Epithelial cell of prostate (primary cell): Measurements from ENCODE around the gene PLEKHA5.
"Not testable (repeated sequence)": the region's sequence is repeated elsewhere in the genome, so short reads cannot be mapped to it uniquely, and the experiment has no call there.

Source experiments
- DNase-seq: peaks from one replicate; pipeline ENCODE4 v3.0.0-alpha.2; 2011; ENCODE audit warnings: low read depth, low spot score
- H3K27ac ChIP-seq: fragments of 450-650 bp; 2 replicates; pipeline ENCODE4 v1.5.1; 2017; ENCODE audit warnings: mild to moderate bottlenecking

PLEKHA5 gene

GRCh38 chr12:19394385-19394784 is 264.9 kb downstream of the PLEKHA5 start:
- no peak overlapping the region for H3K27ac ChIP-seq
- no peak for DNase-seq

- peak; percentile 70 for DNase-seq
Measured at GRCh38 chr12:19397534-19397933, 268.0 kb downstream of the PLEKHA5 start.

GRCh38 chr12:19398376-19399363 is 269.1 kb downstream of the PLEKHA5 start:
- no peak for DNase-seq
- peak overlapping the region; percentile 33 for H3K27ac ChIP-seq

More at GRCh38 chr12:19397534-19397933, 268.0 kb downstream of the PLEKHA5 start:
- peak overlapping the region; percentile 33 for H3K27ac ChIP-seq

GRCh38 chr12:19400649-19401285 is 271.2 kb downstream of the PLEKHA5 start:
- not testable (repeated sequence) for DNase-seq
- H3K27ac ChIP-seq: peak overlapping the region; percentile 48

DNA sequence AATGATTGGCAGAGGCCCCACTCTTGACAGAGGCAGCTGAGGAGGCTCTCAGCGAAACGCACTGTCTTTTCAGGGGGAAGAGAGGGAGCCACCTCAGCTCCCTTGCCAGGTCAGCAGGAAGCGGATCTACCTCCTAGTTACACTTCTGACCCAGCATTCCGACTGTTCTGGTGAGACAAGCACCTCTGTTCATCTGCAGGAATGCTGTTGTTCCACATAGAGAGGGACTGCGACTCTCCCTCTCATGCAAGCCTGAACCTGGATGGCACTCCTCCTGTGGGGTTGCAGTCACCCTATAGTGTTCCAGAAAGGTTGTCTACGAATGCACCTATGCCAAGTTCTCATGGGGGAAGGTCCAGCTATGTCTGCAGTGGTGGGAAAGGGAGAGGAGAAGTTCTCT is 272.7 kb downstream of the PLEKHA5 start:
- peak; percentile 40 for DNase-seq
- peak overlapping the region; percentile 48 for H3K27ac ChIP-seq

- DNase-seq: no peak
- H3K27ac ChIP-seq: peak overlapping the region; percentile 48
Measured at GRCh38 chr12:19402743-19403431, 273.4 kb downstream of the PLEKHA5 start.

GRCh38 chr12:19404242-19404880 is 274.8 kb downstream of the PLEKHA5 start:
- DNase-seq: no peak
- H3K27ac ChIP-seq: no peak overlapping the region

DNA sequence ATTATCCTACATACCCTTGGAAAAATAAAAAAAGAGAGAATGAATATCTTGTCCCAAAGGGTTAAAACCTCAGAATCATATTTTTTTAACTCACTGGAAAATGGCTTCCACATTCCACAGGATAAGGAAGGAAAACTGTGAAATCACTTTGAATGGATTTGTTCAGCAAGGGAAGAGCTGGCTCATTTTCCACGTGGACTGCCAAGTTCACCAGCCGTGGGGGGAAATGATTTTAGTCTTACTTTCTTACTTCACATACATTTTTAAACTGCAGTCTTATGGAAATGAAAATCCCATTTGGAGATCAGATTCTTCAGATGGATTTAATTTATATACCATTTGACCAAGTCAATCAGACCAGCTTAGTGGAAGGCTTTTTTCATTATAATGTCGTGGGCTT is 279.8 kb downstream of the PLEKHA5 start:
- no peak overlapping the region for H3K27ac ChIP-seq
- no peak for DNase-seq

DNA sequence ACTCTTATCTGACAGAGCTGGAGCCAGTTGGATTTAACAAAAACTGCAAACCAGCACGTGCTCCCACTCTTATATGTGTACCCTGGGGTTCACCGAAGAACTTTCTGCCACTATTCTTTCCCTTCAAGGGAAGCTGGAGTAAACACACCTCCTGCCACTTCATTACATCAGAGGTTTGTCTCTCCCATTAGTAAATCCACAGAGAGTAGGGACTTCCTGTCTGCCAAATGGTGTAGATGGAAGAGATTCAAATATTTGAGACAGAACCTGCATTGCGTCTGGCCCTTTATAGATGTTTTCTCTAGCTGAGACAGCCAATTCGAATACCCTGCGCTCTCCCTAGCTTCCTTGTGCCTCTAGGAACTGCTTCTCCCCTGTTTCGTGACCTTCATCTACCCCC is 280.7 kb downstream of the PLEKHA5 start:
- no peak for DNase-seq
- no peak overlapping the region for H3K27ac ChIP-seq

GRCh38 chr12:19410629-19411185 is 281.2 kb downstream of the PLEKHA5 start:
- no peak overlapping the region for H3K27ac ChIP-seq
- DNase-seq: no peak

DNA sequence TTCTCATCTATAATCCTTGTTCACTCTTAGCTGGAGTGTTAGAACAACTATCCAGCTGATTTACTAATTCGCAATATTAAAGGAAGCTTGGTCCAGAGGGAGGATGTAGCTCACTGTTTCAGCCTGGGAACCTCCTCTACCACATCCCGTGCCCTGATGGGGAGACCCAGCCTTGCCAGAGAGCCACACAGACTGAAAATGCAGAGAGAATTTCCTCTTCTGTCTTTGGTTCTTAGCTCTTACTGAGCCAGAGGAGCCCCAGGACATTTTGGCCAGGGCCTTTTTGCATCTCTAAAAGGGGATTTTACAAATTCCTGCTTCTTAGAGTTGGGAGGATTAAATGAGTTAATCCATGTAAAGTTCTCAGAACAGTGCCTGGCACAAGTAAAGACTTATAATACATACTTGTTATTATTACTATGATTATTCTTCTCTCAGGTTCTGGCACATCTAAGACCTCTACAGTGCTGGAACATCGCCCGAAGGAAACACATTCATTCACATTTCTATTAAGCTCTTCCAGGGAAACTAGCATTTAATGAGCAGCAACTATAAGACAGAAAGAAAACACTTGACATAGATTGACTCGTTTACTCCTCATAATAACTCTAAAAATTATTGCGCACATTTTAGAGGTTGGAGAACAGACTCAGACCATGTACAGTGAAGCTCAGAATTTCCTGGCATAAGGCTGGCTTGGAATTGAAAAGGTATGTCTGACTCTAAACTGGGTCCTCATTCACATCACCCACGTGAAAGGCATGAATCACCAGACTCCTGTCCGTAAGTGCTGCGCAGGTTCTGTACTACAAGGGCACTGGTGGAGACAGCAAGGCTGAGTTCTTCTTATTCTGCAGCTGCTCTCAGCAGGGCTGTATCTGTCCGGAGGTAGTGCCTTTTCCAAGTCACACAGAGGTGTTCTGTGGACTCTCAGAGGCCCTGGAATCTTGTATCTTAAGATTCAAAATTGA is 282.0 kb downstream of the PLEKHA5 start:
- no peak overlapping the region for H3K27ac ChIP-seq
- no peak for DNase-seq

GRCh38 chr12:19412844-19413243 is 283.3 kb downstream of the PLEKHA5 start:
- DNase-seq: no peak
- no peak overlapping the region for H3K27ac ChIP-seq

DNA sequence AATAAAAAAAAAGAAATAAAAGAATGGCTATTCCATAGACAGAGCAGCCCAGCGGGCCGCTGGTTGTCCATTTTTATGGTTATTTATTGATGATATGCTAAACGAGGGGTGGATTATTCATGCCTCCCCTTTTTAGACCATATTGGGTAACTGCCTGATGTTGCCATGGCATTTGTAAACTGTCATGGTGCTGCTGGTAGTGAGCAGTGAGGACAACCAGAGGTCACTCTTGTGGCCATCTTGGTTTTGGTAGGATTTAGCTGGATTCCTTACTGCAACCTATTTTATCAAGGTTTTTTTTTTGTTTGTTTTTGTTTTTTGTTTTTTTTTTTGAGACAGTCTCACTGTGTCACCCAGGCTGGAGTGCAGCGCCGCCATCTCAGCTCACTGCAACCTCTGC is 284.0 kb downstream of the PLEKHA5 start:
- not testable (repeated sequence) for DNase-seq, H3K27ac ChIP-seq

- DNase-seq: no peak
- H3K27ac ChIP-seq: no peak overlapping the region
Measured at GRCh38 chr12:19415563-19415962, 286.0 kb downstream of the PLEKHA5 start.

DNA sequence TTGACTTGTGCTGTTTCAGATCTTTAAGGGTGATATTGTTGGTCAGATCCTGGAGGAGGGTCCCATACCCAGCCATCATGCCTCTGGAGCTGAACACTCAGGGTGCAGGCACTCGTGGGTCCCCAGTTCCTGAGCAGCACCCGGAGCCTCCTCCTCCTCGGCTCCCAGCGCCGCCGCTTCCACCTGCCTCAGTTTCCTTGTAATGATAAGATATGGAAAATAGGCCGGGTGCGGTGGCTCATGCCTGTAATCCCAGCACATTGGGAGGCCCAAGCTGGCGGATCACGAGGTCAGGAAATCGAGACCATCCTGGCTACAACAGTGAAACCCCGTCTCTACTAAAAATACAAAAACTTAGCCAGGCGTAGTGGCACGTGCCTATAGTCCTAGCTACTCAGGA is 289.6 kb downstream of the PLEKHA5 start:
- DNase-seq: no peak
- H3K27ac ChIP-seq: no peak overlapping the region

GRCh38 chr12:19421503-19422282 is 292.2 kb downstream of the PLEKHA5 start:
- no peak overlapping the region for H3K27ac ChIP-seq
- no peak for DNase-seq

- DNase-seq: no peak
Measured at GRCh38 chr12:19423166-19423930, 293.8 kb downstream of the PLEKHA5 start.

More at GRCh38 chr12:19423166-19423930, 293.8 kb downstream of the PLEKHA5 start:
- no peak overlapping the region for H3K27ac ChIP-seq
